ENCODE measurements around the gene PPP1R26.

Gene PPP1R26

GRCh38 chr9:135480071-135480939, 723 bp downstream of the PPP1R26 start:
- H3K4me3 ChIP-seq (ENCODE audit: low read depth, low read length): peak overlapping the region; percentile 70
- no peaks in the 10 kb centered on the region for H3K27me3 ChIP-seq (ENCODE audit: insufficient read depth, low read depth, severe bottlenecking)
- H3K9me3 ChIP-seq (ENCODE audit: severe bottlenecking): no peaks in the 10 kb centered on the region
- H3K36me3 ChIP-seq: peaks cover 26% of the 10 kb centered on the region
- no peak for TF ChIP-seq CTCF (IDR thresholded peaks at IDR 0.05; ENCODE audit: low read depth, low read length)
- H3K27ac ChIP-seq: peak overlapping the region; percentile 63
- DNase-seq: peak; percentile 46

- no peaks in the 10 kb centered on the region for H3K27me3 ChIP-seq (ENCODE audit: insufficient read depth, low read depth, severe bottlenecking)
- peak overlapping the region; percentile 70 for H3K4me3 ChIP-seq (ENCODE audit: low read depth, low read length)
- DNase-seq: no peak
- TF ChIP-seq CTCF (IDR thresholded peaks at IDR 0.05; ENCODE audit: low read depth, low read length): no peak
- no peaks in the 10 kb centered on the region for H3K9me3 ChIP-seq (ENCODE audit: severe bottlenecking)
- peak overlapping the region; percentile 63 for H3K27ac ChIP-seq
- peaks cover 26% of the 10 kb centered on the region for H3K36me3 ChIP-seq
Observed at GRCh38 chr9:135480940-135481310, 1.3 kb downstream of the PPP1R26 start.

- Histone ChIP-seq H3K4me3 (ENCODE audit: low read depth, low read length) (no peak overlapping the region), H3K27me3 (ENCODE audit: insufficient read depth, low read depth, severe bottlenecking) (no peaks in the 10 kb centered on the region), H3K36me3 (peaks cover 34% of the 10 kb centered on the region), H3K27ac (no peak overlapping the region), H3K9me3 (ENCODE audit: severe bottlenecking) (no peaks in the 10 kb centered on the region)
- TF ChIP-seq CTCF (IDR thresholded peaks at IDR 0.05; ENCODE audit: low read depth, low read length): no peak
- DNase-seq: no peak
Observed at GRCh38 chr9:135482015-135482754, 2.6 kb downstream of the PPP1R26 start.

- no peak for DNase-seq
- Histone ChIP-seq H3K36me3 (peaks cover 50% of the 10 kb centered on the region), H3K27me3 (ENCODE audit: insufficient read depth, low read depth, severe bottlenecking) (no peaks in the 10 kb centered on the region), H3K4me3 (ENCODE audit: low read depth, low read length) (no peak overlapping the region), H3K9me3 (ENCODE audit: severe bottlenecking) (no peaks in the 10 kb centered on the region), H3K27ac (no peak overlapping the region)
- TF ChIP-seq CTCF (IDR thresholded peaks at IDR 0.05; ENCODE audit: low read depth, low read length): no peak
Observed at GRCh38 chr9:135484460-135485277, 5.1 kb downstream of the PPP1R26 start.

- Histone ChIP-seq H3K4me3 (ENCODE audit: low read depth, low read length) (no peak overlapping the region), H3K27ac (no peak overlapping the region), H3K9me3 (ENCODE audit: severe bottlenecking) (no peaks in the 10 kb centered on the region), H3K36me3 (peaks cover 50% of the 10 kb centered on the region), H3K27me3 (ENCODE audit: insufficient read depth, low read depth, severe bottlenecking) (no peaks in the 10 kb centered on the region)
- no peak for TF ChIP-seq CTCF (IDR thresholded peaks at IDR 0.05; ENCODE audit: low read depth, low read length)
- no peak for DNase-seq
Observed at GRCh38 chr9:135485385-135485784, 5.8 kb downstream of the PPP1R26 start.
